Activated T-helper 1 cell treated with anti-CD3 and anti-CD28 coated beads, Interleukin-2, amount 50 U/mL, for 16 hours (primary cell): ENCODE results near the gene SMARCD3.

Source experiments
- DNase-seq, 2 donors: peaks; one replicate each; pipeline ENCODE4 v3.0.0-alpha.2; 2020; ENCODE audit warnings: low read depth in 1 of 2, low spot score in 1 of 2

Gene SMARCD3

DNA sequence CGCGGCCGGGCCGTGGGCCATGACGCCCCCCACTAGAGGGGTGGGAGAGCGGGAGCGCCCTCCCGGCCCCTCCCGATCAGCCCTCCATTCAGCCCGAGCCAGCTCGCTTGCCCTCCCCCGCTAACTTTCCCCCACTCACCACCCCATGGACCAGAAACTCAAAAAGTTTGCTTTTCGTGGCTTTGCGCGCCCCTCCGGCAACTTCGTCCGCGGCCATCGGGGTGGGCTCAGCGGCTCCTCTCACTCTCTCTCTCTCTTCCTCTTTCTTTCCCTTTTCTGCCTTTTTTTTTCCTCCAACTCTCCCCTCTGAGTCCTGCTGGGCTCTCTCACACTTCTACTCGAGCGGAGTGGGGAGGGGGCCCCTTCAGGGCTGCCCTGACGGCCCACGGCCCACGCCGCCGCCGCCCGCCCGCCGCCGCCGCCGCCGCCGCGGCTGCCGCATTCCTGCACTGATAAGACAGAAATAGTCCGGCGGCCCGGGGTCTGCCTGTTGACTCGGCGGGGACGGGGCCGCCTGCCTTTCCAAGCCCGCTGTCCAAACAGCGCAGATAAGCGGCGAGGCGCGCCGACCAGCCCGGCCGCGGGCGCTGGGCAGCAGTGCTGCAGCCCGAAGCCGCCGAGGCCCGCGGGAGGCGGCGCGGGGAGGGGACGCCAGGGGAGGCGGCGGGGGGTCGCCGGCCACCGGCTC, at the start of gene SMARCD3:
SMARCD3 (minus strand) TSS at position 349 of the 688 bp plus-strand sequence; CDS start at position 217, 132 bp downstream.
- DNase-seq: no peak

DNA sequence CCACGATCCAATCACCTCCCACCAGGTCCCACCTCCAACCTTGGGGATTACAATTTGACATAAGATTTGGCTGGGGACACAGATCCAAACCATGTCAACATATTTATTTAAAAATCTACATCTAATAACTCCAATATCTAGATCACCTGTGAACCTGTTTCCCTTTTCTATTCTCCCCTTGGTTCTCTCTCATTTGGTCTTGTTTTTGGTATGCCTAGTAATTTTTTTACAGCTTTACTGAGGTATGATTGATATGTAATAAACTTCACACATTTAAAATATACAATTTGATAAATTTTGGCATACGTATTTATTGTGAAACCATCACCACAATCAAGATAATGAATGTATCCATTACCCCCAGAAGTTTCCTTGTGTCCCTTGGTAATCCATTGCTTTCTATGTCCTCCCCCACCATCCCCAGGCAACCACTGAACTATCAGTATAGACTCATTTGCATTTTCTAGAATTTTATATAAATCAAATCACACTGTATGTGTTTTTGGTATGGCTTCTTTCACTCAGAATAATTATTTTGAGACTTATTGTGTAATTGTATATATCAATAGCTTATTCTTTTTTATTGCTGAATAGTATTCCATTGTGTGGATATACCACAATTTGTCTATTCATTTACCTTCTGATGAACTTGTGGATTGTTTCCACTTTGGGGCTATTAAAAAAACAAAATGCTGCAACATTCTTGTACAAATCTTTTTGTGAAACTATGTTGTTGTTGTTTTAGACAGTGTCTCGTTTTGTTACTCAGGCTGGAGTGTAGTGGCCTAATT, 47.9 kb upstream of the SMARCD3 start:
- no peak for DNase-seq

DNA sequence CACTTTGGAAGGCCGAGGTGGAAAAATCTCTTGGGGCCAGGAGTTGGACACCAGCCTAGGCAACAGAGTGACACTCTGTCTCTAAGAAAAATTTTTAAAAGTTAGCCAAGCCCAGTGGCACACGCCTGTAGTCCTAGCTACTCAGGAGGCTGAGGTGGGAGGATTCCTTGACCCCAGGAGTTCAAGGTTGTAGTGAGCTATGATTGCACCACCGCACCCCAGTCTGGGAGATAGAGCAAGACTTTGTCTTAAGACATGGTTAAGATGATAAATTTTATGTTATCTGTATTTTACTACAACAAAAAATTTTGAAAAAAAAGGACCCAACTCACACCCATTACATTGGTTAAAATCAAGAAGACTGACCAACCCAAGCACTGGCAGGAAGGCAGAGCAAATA, 44.4 kb upstream of the SMARCD3 start:
- DNase-seq: no peak

DNA sequence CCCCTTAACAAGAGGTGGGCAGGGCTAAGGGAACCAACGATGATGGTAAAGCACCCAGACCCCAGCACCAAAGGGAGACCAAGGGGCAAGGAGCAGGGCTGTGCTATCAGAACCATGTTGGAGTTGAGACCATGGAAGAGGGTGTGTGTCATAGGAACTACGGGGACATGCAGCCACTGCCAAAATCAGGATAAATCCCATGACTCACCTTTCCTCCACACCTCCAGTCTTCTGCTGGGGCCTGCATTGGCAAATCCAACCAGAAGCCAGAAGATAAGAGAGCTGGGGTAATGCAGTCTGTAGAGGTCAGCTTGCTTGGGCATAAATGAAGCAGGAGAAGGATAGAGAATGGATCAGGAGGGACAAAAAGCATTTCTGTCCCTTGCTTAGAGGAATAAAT, 42.7 kb upstream of the SMARCD3 start:
- no peak for DNase-seq

DNA sequence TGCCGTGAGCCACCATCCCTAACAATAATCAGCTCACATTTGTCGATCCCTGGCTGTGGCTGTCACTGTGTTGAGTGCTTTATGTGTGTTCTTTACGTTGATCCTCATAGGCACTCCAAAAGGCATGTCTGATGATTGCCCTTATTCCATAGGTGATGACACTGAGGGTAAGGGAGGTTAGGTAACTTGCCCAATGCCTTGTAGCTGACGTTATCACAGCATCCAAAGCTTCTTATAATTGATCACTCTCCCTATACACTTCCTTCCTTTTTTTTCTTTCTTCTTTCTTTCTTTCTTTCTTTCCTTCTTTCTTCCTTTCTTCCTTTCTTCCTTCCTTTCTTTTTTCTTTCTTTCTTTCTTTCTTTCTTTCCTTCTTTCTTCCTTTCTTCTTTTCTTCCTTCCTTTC, 41.9 kb upstream of the SMARCD3 start:
- no peak for DNase-seq

DNA sequence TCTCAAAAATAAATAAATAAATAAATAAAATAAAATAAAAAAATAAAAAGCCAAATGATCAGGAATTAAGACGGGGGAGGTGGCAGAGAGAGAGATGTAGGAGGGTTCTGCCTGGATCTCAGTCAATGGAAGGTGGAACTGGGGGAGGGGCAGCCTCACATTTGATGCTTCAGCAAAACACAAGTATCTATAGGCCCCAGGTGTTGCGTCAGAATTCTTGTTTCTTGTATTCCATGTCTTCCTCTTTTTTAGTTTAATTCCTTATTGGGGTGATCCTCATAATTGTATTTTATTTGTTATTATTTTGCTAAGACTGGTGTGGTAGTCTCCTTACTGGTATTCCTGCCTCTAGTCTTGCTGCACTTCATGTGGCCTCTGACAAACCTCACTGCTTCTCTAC, 41.4 kb upstream of the SMARCD3 start:
- no peak for DNase-seq

DNA sequence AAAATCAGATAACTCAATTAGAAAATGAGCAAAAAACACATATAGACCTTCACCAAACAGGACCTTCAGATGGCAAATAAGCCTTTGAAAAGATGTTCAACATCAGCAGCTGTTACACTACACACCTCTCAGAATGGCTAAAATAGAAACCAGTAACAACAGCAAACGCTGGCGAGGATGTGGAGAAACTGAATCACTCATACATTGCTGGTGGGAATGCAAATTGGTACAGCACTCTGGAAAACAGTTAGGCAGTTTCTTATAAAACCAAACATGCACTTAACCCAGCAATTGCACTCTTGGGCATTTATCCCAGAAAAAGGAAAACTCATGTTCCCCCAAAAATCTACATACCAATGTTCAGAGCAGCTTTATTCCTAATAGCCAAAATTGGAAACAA, 37.7 kb upstream of the SMARCD3 start:
- no peak for DNase-seq

DNA sequence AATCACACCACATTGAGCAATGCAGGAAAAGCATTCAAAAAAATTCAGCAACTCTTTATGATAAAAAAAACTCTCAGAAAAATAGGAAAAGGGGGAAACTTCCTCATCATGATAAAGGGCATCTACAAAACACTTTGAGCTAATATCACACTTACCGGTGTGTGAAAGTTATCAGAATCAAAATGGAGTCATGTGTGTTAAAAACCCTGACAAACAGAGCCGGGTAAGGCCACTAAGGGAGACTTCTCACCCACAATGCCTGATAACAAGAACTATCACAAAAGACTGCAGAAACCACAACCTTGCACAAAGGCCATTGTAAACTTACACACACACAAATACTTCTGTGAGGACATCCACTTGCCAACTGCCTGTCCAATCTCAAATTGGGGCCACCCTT, 34.8 kb upstream of the SMARCD3 start:
- DNase-seq: no peak

DNA sequence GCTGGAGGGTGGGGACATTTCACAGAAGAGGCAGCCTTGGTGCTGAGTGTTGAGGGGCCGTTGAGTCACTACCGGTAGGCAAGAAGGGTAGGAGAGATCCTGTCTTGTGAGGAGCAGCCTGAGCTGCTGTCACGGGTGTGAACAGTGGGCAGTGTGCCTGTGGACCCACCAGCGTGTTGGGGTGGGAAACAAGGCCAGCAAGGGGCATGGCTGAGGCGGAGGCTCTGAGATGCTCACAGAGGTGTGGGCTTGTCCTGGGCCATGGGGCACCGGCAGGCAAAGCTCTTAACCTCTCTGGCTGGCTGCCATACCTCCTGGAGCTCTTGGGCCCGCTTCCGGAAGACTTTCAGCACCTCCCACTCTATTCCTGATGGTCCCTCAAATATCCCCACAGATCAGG, 33.6 kb upstream of the SMARCD3 start:
- DNase-seq: no peak

DNA sequence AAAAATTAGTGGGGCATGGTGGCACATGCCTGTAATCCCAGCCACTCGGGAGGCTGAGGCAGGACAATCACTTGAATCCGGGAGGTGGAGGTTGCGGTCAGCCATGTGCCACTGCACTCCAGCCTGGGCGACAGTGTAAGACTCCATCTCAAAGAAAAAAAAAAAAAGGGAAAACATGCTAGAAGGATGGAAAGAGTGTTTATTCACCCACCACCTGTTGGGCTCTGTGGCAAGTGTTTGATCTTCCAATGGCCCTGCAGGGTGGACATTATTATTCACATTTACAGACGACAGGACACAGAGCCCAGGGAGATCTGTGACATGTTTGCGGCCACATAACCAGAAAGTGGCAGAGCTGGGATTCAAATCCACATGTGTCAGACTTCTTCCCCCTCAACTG, 33.2 kb upstream of the SMARCD3 start:
- DNase-seq: no peak

DNA sequence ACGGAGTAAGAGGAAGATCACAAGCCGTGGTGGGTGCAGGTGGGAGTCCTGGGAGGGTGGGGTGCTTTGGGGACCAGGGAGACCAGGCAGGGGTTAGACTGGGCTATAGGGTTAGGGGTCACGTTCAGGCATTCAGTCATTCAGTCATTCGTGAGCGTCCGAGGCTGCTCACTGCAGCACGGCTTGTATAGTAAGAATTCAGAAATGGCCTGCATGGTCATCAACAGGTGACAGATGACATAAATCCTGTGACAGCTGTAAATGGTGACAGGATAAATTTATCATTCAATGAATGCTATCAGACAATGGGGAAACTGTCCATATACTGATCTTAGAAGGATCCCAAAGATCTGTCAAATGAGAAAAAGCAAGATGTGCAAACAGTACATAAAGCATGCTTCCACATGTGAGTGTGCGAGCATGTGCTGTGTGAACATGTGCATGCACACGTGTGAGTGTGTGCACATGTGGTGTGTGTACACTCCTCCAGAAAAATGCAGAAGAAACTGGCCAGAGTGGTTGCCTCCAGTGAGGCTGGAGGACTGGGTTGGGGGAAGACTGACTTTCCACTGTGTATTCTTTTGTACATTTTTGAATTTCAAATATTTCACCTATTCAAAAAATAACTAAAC, 32.0 kb upstream of the SMARCD3 start:
- DNase-seq: no peak

DNA sequence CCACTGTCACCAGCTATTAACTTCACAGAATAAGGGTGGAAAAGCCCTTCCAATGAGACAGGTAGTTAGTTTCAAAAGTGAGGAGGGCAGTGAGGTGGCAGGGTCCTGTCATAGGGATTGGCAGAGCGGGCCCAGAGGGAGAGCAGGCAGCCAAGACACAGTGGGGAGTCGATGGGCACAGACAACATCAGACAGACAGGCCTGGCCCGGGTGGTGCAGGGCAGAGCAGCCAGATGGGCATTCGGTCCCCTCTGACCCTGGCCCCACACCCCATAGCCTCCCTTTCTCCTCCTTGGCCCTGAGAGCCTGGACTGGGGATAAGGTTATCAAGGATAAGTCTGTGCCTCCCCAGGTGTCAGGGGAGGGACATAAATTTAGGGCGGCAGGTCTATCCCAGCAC, 31.4 kb upstream of the SMARCD3 start:
- DNase-seq: no peak

DNA sequence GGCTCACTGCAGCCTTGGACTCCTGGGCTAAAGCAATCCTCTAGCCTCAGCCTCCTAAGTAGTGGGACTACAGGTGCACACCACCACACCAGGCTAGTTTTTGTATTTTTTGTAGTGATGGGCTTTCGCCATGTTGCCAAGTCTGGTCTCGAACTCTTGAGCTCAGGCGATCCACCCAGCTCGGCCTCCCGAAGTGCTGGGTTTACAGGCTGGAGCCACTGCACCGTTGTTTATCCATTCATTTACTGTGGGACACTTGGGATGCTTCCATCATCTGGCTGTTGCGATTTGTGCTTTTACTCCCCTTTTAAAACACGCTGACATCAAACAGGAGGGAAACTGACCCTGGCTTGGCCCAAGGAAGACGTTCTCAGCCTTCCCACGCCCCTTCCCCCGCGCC, 30.5 kb upstream of the SMARCD3 start:
- no peak for DNase-seq

DNA sequence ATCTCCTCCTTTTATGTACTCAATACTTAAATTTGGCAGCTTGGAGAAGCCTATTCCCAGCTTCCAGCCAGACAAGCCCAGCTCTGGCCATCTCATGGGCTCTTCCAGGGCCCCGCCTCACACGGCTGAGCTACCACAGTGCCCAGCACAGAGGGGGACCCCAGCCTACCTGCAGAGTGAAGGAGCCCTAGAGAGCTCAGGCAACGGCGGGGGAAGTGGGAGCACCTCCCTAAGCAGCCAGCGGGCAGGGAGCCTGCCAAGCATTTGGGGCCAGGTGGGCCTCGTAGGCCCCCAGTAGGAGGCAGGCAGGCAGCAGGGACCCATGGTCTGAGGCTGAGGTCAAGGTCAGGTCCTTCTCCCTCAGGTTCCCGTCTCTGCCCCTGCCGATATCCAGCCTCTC, 29.1 kb upstream of the SMARCD3 start:
- no peak for DNase-seq

DNA sequence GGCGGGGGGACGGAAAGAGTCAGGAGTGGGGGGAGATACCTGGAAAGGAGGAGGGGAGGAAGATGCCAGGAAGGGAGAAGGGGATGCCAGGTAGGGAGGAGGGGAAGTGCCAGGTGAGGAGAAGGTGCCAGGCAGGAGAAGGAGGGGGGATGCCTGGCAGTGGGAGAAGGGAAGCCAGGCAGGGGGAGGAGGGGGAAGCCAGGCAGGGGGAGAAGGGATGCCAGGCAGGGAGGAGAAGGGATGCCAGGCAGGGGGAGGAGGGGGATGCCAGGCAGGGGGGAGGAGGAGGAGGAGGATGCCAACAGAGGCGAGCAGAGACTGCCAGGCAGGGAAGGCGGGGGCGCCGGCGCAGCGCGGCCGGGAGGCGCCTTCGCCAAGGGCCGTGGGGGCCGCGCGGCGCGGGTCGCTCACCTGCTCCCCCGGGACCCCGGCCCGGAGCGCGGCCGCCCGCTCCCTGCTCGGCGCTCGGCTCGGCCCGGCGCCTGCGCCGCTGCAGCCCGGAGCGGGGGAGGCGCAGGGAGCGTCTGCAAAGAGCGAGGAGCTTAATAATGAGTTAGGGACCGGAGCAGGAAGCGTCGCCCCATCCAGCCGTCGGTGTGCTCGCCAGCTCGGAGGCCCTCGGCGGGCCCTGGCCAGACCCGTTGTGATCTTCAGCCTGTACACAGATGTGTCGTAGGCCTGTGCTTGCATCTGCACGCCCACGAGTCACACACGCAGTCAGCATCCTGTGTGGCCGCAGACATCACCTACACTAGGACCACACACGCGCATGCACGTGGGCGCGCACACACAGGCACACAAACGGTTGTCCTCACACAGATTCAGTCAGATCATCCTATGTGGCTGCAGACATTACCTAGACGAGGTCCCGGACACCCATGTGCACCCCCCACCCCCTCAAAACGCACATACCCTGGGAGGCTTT, 28.4 kb upstream of the SMARCD3 start:
- DNase-seq: peak; percentile 21 to 23

DNA sequence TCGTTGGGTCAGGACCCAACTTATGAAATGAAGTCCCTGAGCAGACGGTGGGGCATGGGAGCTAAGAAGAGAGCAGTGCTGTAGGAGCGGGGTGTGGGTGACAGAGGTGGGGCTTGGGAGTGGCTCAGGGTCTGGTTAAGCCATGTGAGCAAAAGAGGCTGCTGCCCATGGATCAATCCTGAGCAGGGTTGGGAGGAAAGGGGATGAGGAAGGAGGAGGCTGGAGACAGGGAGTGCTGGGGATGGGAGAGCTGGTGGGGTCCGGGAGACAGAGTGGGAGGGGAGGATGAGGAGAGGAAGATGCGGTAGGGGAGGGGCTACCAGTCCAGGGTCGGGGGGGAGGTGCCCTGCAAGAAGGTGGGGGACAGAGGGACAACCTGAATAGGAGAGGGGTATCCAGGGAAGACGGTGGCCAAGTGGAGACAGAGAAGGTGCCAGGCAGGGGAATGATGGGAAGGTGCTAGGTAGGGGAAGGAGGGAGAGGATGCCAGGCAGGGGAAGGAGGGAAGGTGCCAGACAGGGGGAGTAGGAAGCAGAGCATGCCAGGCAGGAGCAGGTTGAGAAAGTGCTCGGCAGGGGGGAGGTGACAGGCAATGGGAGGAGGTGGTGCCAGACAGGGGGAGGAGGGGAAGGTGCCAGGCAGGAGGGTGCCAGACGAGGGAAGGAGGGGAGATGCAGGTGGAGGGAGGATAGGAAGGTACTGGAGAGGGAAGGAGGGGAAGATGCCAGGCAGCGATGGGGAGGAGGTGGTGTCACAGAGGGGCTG, 27.5 kb upstream of the SMARCD3 start:
- no peak for DNase-seq

DNA sequence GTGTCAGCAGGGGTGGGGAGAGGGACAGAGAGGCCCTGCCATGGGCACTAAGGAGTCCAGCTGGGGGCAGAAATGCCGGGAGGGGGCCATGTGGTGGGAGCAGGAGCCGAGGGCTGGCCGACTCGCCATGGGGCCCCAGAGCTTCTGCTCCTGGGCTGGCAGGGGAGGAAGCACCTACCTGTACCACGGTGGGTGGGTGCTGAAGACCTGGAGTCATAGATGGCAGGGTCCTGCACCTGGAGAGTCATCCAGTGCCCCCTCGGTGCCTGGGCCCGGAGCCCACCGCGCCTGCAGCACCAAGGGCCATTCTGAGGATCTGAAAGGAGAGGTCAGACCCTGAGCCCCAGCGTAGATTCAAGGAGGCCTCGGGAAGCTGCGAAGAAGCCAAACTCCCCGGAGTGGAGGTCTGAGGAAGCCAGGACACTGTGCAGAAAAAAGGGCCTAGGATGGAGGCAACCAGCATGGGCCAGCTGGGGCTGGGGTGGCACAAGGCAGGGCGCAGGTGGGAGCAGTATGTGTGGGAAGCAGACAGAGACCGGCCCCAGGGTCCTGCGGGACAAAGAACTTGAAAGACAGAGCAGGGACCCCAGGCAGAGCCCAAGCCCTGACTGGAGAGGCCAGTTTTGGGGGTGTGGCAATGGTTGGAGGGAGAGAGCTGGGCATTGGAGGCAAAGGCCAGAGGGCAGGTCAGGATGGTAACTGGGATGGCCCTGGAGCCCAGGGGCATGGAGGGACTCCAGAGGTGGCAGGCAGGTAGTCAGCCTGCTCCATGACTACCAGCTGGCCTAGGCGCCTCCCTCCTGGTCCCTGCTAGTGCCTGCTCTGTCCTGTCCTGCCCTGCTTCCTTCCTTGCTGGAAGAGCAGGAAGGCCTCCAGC, 26.7 kb upstream of the SMARCD3 start:
- DNase-seq: no peak

DNA sequence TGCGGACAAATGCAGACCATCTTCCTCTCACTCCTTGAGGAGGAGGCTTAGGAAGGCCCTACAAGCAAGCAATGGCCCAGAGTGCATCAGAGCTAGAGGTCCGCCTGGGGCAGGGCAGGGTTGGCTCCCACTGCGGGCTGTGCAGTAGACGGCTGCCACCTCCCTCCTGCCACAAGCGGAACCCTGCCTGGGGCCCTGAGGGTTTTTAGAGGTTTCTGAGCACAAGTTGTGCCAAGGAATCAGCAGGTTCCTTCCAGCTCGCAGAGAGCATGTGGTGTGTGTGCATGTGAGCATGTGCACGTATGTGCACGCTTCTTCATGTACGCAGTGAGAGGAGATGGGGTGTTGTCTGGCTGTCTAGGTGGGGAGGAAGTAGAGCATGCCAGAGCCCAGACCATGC, 25.9 kb upstream of the SMARCD3 start:
- no peak for DNase-seq

DNA sequence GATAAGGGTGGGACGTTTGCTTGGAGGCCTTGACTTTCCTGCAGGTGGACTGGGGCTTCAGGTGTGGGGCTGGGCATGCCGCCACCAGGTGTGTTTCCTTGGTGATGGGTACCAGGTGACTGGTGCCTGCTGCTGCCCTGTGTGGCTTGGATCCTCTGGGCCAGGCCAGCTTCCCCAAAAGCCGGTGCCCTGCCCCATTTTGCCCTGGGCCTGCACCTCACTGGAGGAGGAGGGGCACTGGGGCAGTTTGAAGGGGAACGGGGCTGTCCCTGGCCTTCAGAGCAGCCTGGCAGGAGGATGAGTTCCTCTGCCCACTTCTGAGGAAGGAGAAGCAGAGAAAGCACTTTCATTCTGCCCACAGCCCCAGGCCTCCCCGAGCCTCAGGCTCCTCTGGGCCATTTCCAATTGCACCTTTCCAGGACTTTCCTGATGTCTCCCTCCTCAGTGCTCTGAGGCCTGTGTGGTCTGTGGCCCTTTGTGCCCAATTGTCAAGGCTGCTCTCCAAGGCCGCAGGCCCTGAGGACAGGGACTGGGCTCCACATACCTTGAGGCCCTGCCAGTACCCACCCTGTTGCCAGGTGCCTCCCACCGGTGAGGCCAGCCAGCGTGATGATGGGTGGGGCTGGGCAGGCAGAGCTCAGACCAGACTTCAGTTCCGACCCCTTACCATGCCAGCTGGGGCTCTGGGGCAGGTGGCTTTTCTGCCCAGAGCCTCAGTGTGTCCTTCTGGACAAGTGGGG, 25.3 kb upstream of the SMARCD3 start:
- DNase-seq: no peak
